ENCODE measurements around the gene OR12D2.
"Not testable (repeated sequence)": the region's sequence is repeated elsewhere in the genome, so short reads cannot be mapped to it uniquely, and the experiment has no call there.

Gene OR12D2

GRCh38 chr6:29395331-29395730 lies at the start of gene OR12D2:
Gene OR12D2, plus strand, starts transcription at chr6:29395631. Its CDS starts 1,069 bp downstream, at chr6:29396700.
- DNase-seq, result no peak

- DNase-seq, result not testable (repeated sequence)
These were observed 46.1 kb upstream of the OR12D2 start for GRCh38 chr6:29349348-29349747.

GRCh38 chr6:29354980-29355379 lies 40.5 kb upstream of the OR12D2 start:
- no peak for DNase-seq

- DNase-seq, result no peak
These were observed 39.8 kb upstream of the OR12D2 start for GRCh38 chr6:29355603-29356002.

GRCh38 chr6:29368765-29369164 lies 26.7 kb upstream of the OR12D2 start, which contains the start of gene OR5V1:
Gene OR5V1, minus strand, starts transcription at chr6:29368865. Its CDS starts 12,670 bp downstream, at chr6:29356195.
- no peak for DNase-seq

GRCh38 chr6:29375191-29375590 lies 20.2 kb upstream of the OR12D2 start, which contains the start of gene OR12D3:
Gene OR12D3, minus strand, starts transcription at chr6:29375291. Its CDS starts 4 bp downstream, at chr6:29375287.
- no peak for DNase-seq

GRCh38 chr6:29376003-29376402 lies 19.4 kb upstream of the OR12D2 start:
- DNase-seq, result no peak

GRCh38 chr6:29388533-29388932 lies 6.9 kb upstream of the OR12D2 start:
- no peak for DNase-seq

- no peak for DNase-seq
These were observed 4.1 kb downstream of the OR12D2 start for GRCh38 chr6:29399525-29399924.

- no peak for DNase-seq
These were observed 8.4 kb downstream of the OR12D2 start for GRCh38 chr6:29403801-29404200.

- DNase-seq, result no peak
These were observed 19.2 kb downstream of the OR12D2 start, which contains the start of gene OR12D1 for GRCh38 chr6:29414588-29414987. Gene OR12D1, plus strand, starts transcription at chr6:29414928.

GRCh38 chr6:29419516-29419915 lies 24.1 kb downstream of the OR12D2 start:
- no peak for DNase-seq

GRCh38 chr6:29424168-29424567 lies 28.7 kb downstream of the OR12D2 start:
- no peak for DNase-seq

GRCh38 chr6:29424575-29424974 lies 29.1 kb downstream of the OR12D2 start:
- no peak for DNase-seq

- no peak for DNase-seq
These were observed 29.6 kb downstream of the OR12D2 start for GRCh38 chr6:29425075-29425474.

GRCh38 chr6:29426654-29427053 lies 31.2 kb downstream of the OR12D2 start:
- DNase-seq, result no peak

- not testable (repeated sequence) for DNase-seq
These were observed 41.3 kb downstream of the OR12D2 start for GRCh38 chr6:29436730-29437129.

- no peak for DNase-seq
These were observed 43.6 kb downstream of the OR12D2 start, which contains the start of gene OR10C1 for GRCh38 chr6:29439006-29439405. Gene OR10C1, plus strand, starts transcription at chr6:29439306. Its CDS starts 710 bp downstream, at chr6:29440016.

GRCh38 chr6:29442719-29443118 lies 47.3 kb downstream of the OR12D2 start:
- no peak for DNase-seq

- DNase-seq, result not testable (repeated sequence)
These were observed 48.6 kb downstream of the OR12D2 start for GRCh38 chr6:29444031-29444430.
